Activated naive CD8-positive, alpha-beta T cell (primary cell): ENCODE measurements around the gene OGFOD3.
A peak's percentile ranks its signal among the peaks of the same experiment; 100 is the strongest.

Experiments
- H3K27ac Mint-ChIP-seq: one replicate; pipeline ENCODE4 v1.8.0; 2021; ENCODE audit warnings: mixed read lengths
- H3K27me3 Mint-ChIP-seq: one replicate; pipeline ENCODE4 v1.8.0; 2021; ENCODE audit warnings: mixed read lengths
- H3K36me3 Mint-ChIP-seq: one replicate; pipeline ENCODE4 v1.8.0; 2021; ENCODE audit warnings: mixed read lengths
- H3K4me1 Mint-ChIP-seq: one replicate; pipeline ENCODE4 v1.8.0; 2021; ENCODE audit warnings: low read depth, mixed read lengths
- H3K4me3 Mint-ChIP-seq: one replicate; pipeline ENCODE4 v1.8.0; 2021; ENCODE audit warnings: mild to moderate bottlenecking, mixed read lengths
- H3K9me3 Mint-ChIP-seq: one replicate; pipeline ENCODE4 v1.8.0; 2021; ENCODE audit warnings: low read depth, mixed read lengths

The OGFOD3 gene

DNA sequence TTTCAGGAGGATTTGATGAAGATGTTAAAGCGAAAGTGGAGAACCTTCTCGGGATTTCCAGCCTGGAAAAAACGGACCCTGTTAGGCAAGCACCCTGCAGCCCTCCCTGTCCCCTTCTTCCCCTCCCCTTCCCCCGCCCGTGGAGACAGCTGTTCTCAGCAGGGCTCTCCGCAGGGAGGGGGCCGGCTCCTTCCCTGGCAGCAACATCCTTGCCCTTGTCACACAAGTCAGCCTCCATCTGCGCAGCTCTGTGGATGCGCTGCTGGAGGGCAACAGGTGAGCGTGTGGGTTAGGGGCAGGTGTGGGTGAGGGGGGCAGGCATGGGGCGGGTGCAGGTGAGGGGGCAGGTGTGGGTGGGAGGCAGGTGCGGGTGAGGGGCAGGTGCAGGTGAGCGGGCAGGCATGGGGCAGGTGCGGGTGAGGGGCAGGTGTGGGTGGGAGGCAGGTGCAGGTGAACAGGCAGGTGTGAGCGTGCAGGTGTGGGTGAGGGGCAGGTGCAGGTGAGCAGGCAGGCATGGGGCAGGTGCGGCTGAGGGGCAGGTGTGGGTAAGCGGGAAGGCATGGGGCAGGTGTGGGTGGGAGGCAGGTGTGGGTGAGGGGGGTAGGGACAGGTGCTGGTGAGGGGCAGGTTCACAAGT is 22.7 kb upstream of the OGFOD3 start:
- H3K9me3 Mint-ChIP-seq: no peaks in the 10 kb centered on the region
- no peak overlapping the region for H3K27ac Mint-ChIP-seq
- peaks cover 1% of the 10 kb centered on the region for H3K4me1 Mint-ChIP-seq
- no peak overlapping the region for H3K4me3 Mint-ChIP-seq
- no peaks in the 10 kb centered on the region for H3K27me3 Mint-ChIP-seq
- no peaks in the 10 kb centered on the region for H3K36me3 Mint-ChIP-seq

DNA sequence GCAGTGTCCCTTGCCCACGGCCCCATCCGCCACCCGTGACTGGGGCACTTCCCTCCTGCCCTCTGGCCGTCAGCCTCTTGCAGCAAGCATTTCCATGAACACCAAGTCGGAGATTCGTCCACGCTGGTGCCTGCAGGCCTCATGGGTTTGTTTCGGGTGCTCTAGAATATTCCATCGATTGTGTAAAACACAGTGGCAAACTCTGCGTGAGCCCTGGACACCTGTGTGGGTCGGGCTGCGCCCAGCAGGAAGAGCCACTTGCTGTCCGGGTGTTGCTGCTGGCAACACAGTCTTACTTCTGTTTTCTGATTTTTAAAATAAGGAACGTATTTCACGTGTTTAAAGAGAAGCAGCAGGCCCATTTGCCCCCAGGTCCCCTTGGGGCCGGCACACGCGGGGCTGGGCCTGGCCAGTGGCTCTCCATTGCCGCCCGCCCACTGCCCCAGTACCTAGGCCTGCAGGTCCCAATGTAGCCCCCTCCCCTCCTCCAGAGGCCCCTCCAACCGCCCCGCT is 22.1 kb upstream of the OGFOD3 start:
- Mint-ChIP-seq H3K27me3 (no peaks in the 10 kb centered on the region), H3K4me1 (peaks cover 1% of the 10 kb centered on the region), H3K36me3 (no peaks in the 10 kb centered on the region), H3K9me3 (no peaks in the 10 kb centered on the region), H3K4me3 (no peak overlapping the region), H3K27ac (no peak overlapping the region)

DNA sequence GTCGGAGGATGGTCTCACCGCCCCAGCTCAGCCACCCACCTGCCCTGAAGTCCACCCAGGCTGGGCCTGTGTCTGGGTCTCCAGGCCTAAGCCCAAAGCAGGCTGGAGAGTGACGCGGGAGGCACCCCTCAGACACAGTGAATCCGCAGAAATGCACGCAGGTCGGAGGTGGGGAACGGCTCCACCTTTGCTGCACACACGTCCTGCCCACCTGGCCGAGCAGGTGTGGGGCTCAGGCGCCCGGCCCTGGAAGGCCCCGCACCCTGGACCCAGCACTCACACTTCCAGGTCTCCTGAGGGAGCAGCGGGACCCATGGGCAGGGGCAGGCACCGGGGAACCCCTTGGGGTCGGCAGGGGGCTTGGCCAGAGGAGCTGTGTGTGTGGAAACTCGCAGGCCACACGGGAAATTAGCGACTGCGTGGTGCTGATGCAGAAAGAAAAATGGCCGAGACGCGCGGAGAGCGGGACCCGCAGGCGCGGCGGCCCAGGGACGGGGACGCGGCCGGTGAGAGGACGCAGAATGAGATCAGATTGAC is 21.5 kb upstream of the OGFOD3 start:
- H3K4me3 Mint-ChIP-seq: no peak overlapping the region

DNA sequence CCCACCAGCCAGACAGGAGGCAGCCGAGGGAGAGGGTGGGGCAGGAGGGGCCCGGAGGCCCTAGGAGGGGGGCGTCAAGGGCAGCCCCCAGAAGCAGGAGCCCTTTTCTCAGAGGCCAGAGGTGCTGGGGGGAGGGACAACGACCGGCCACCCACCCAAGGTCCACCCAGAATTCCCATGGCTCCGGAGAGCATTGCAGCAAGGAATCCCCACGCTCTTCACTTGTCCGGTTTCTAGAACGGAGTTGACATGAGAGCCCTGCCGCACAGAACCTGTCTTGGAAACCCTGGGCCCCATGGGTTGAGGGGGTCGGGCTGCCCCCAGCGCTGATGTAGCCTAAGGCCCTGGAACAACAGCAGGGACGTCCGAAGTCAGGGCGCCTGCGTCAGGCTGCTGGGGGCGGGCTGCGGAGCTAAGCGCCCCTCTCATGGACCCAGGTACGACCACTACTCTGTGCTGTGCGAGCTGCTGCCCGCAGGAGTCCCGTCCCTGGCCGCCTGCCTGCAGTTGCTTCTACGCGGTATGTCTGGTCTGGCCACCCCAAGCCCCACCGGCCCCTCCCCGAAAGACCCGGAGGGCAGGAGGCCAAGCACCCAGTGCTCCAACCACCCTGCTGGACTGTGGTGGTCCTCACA is 20.9 kb upstream of the OGFOD3 start:
- H3K27me3 Mint-ChIP-seq: no peaks in the 10 kb centered on the region
- peaks cover 4% of the 10 kb centered on the region for H3K4me1 Mint-ChIP-seq
- H3K4me3 Mint-ChIP-seq: no peak overlapping the region
- no peaks in the 10 kb centered on the region for H3K9me3 Mint-ChIP-seq
- no peak overlapping the region for H3K27ac Mint-ChIP-seq
- H3K36me3 Mint-ChIP-seq: no peaks in the 10 kb centered on the region

More for the DNA sequence above, 21.5 kb upstream of the OGFOD3 start:
- Mint-ChIP-seq H3K36me3 (no peaks in the 10 kb centered on the region), H3K27ac (no peak overlapping the region), H3K4me1 (peaks cover 1% of the 10 kb centered on the region), H3K27me3 (no peaks in the 10 kb centered on the region), H3K9me3 (no peaks in the 10 kb centered on the region)

DNA sequence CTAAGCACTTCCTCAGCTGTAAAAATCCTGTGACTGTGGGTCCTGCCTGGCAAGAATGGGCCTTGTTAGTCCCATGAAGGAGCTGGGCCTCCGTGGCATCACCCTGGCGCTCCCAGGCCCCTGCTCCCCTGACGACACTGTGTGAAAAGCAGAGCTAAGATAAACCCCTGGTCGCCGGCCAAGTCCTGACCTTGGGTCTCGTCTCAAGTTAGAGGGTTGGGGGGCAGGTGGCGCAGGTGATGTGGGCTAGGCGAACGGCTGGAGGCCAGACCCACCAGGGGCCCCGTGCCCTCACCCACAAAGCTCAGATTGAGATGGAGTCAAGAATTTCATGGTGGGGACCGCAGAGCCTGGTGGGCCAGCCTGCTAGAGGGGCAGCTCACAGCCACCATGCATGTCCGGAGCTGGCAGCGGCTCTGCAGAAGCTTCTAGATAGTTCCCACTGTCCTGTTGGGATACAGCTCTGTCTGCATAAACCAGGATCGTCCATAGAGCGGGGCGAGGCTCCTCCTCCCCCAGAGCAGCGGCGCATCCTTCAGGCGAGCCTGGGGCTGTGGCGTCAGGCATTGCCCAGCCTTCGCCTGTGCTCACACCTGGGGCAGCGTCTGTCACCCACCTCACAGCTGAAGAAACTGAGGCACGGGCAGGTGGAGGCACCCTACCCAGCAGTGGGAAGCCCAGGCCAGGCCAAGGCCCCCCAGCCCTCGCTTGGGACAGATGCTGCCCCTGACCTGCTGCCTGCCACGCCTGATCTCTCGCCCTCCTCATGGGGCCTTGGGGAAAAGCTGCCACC is 20.2 kb upstream of the OGFOD3 start:
- Mint-ChIP-seq H3K9me3 (no peaks in the 10 kb centered on the region), H3K4me1 (peaks cover 8% of the 10 kb centered on the region), H3K36me3 (no peaks in the 10 kb centered on the region), H3K27me3 (no peaks in the 10 kb centered on the region), H3K4me3 (no peak overlapping the region), H3K27ac (no peak overlapping the region)

DNA sequence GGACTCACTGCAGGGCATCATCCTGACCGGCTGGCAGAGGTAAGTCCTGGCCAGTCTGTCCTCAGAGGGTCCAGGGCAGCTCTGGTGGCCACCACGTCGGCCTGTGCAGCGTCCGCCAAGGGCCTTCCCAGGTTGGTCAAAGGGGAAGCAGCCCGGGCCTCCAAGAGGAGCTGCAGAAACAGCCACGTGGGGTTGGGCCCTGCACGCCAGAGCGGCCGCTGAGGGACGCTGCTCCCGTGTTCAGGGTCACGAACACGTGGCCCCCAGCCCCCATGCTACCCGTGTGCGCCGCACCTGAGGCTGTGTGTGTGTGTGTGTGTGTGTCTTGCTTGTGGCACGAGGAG is 18.9 kb upstream of the OGFOD3 start:
- no peaks in the 10 kb centered on the region for H3K27me3 Mint-ChIP-seq
- no peak overlapping the region for H3K4me3 Mint-ChIP-seq
- no peaks in the 10 kb centered on the region for H3K36me3 Mint-ChIP-seq
- H3K27ac Mint-ChIP-seq: no peak overlapping the region
- peaks cover 8% of the 10 kb centered on the region for H3K4me1 Mint-ChIP-seq
- H3K9me3 Mint-ChIP-seq: no peaks in the 10 kb centered on the region

DNA sequence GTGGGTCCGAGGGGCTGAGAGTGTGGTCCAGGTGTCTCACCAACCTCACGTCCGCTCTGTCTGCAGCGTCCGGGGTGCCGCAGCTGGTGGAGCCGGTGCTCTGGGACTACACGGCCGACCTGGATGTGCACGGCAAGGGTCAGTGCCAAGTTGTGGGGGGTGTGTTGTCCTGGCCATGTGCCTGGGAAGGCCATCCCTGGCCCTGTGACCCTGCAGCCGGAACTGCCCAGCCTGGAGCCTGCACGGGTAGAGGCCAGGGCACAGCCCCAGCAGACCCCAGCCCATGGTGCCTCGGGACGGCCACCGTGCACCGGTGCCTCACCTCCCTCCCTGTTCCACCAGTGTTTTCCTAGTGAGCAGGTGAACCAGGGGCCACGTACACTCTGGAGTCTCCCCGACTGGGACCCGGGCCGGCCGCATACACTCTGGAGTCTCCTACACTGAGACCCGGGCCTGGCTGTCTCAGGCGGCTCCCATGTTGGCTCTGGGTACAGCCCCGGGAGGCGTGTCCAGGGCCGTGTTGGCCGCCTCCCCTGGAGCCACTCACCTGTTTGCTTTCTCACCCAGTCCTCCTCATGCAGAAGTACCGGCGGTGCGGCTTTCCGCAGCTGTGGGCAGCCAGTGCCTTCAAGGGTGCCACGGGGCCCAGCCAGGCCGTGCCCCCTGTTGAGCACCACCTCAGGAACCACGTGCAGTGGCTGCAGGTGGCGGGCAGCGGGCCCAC is 18.4 kb upstream of the OGFOD3 start:
- H3K27me3 Mint-ChIP-seq: no peaks in the 10 kb centered on the region
- H3K9me3 Mint-ChIP-seq: no peaks in the 10 kb centered on the region
- H3K36me3 Mint-ChIP-seq: no peaks in the 10 kb centered on the region
- no peak overlapping the region for H3K4me3 Mint-ChIP-seq
- no peak overlapping the region for H3K27ac Mint-ChIP-seq
- H3K4me1 Mint-ChIP-seq: peaks cover 8% of the 10 kb centered on the region

DNA sequence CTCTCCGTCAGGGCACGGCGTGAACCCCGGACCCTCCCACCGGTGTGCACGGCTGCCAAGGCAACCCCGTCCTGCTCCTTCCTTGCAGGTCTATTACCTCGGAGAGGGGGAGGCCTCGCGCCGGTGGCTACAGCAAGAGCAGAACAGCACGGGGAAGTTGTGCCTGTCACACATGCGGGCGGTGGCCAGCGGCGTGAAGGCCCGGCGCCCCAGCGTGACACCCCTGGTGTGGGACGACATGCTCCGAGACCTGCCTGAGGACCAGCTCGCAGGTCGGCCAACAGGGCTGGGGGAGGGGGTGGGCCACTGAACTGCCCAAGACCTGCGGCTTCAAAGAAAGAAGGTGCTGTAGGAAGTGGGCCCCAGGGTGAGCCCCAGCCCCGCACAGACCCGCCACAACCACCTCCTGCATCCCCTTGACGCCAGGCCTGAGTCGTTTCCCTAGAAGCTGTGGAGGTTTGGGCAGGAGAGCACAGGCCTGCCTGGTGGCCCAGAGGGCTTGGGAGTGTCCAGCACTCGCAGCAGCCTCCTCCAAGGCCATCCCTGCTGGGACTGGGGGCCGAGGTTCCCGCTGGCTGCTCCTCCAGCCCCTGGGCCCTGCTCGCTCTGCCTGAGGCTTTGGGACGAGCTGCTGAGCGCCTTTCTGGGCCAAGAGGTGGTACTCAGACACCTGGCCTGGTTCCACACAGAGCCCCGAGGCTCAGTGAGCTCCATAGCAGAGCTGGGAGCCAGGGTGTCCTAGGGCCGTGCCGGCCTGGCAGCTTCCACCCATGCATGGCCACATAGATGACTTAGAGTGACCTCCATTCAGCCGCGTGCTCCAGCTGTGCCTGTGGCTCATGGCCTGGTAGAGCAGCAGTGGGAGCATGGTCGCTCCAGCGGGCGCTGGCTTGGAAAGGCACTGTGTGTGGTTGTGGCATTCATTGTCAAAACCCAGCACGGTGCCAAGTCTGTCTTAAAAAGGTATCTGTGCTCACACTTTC is 17.5 kb upstream of the OGFOD3 start:
- H3K27me3 Mint-ChIP-seq: no peaks in the 10 kb centered on the region
- no peaks in the 10 kb centered on the region for H3K36me3 Mint-ChIP-seq
- no peak overlapping the region for H3K27ac Mint-ChIP-seq
- H3K4me3 Mint-ChIP-seq: no peak overlapping the region
- no peaks in the 10 kb centered on the region for H3K9me3 Mint-ChIP-seq
- peaks cover 8% of the 10 kb centered on the region for H3K4me1 Mint-ChIP-seq

DNA sequence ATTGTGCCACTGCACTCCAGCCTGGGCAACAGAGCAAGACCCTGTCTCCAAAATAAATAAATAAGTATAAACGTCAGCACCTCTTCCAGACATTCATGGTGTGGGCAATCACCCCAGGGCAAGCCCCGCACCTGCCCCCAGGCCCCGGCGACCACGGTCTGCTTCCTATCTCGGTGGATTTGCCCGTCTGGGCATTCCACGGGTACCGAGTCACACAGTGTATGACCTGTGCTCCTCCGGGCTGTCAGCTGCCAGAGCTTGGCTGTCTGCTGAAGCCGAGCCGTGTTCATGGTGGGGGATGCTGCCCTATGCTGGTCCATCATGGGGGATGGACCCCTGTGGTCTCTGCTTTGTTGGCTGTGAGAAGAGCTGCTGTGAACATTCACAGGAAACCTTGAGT is 16.7 kb upstream of the OGFOD3 start:
- H3K27me3 Mint-ChIP-seq: no peaks in the 10 kb centered on the region
- H3K9me3 Mint-ChIP-seq: no peaks in the 10 kb centered on the region
- peaks cover under 1% of the 10 kb centered on the region for H3K36me3 Mint-ChIP-seq
- H3K4me1 Mint-ChIP-seq: peaks cover 7% of the 10 kb centered on the region
- H3K27ac Mint-ChIP-seq: peak overlapping the region; percentile 19
- H3K4me3 Mint-ChIP-seq: no peak overlapping the region

DNA sequence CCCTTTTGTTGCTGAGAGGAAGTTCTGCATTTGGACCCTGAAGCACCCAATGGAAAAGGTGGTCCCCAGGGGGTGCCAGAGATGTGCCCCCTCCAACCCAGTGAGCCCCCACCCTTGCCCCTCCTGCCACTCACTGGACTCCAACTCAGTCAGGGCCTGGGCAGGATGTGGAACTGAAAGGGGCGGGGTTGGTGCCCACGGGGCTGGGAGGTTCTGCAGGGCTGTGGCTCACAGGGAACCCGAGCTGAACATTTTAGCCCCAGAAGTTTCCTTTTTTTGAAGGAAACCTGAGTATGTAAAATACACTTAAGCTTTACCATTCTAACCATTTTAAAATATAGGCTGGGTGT is 15.8 kb upstream of the OGFOD3 start:
- H3K36me3 Mint-ChIP-seq: peaks cover 7% of the 10 kb centered on the region
- H3K4me1 Mint-ChIP-seq: peaks cover 16% of the 10 kb centered on the region
- H3K9me3 Mint-ChIP-seq: no peaks in the 10 kb centered on the region
- H3K27me3 Mint-ChIP-seq: no peaks in the 10 kb centered on the region
- peak overlapping the region; percentile 41 for H3K27ac Mint-ChIP-seq
- H3K4me3 Mint-ChIP-seq: no peak overlapping the region

DNA sequence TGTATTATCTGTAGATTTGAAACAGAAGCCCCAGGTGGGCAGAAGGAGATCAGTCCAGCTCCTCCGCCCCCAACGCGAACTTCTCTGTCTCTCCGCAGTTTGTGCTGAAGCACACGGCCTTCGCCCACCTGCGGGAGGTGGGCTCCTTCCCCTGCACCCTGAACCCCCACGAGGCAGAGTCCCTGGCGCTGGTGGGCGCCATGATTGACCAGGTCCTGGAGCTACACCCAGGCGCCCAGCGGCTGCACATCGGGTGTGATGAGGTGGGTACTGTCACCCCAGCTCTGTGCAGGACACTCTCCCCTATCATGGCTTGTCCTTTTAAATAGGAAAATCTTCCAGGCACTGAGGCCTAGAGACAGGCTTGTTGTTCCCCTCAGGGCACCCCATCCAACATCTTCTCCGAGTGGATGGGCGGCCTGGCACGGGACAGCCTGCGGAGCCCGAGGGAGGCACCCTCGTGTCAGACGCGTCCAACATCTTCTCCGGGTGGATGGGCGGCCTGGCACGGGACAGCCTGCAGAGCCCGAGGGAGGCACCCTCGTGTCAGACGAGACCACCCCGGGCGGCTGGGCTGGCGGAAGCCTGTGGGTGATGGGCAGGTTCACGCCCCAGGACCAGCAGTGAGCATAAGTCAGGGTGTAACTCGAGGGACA is 15.3 kb upstream of the OGFOD3 start:
- no peak overlapping the region for H3K4me3 Mint-ChIP-seq
- H3K27me3 Mint-ChIP-seq: no peaks in the 10 kb centered on the region
- H3K9me3 Mint-ChIP-seq: no peaks in the 10 kb centered on the region
- peaks cover 7% of the 10 kb centered on the region for H3K36me3 Mint-ChIP-seq
- peak overlapping the region; percentile 41 for H3K27ac Mint-ChIP-seq
- H3K4me1 Mint-ChIP-seq: peaks cover 16% of the 10 kb centered on the region

DNA sequence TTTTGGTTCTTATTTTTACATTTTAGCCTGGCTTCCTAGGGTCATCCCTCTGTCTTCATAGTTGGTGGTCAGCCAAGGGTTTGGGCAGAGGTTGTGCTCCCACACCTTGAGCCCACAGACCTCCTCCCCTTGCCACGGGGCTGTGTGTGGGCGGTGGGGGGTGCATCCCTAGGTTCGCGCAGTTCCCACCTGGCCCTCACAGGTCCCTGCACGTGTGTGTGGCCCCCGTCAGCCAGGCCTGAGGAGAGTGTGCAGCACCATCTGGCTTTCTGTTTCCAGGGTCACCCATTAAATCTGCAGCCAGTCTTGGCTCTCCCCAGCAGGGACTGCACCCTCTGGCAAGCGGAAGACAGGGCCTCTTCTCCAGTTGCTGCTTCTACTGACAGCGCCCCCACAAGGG is 13.6 kb upstream of the OGFOD3 start:
- Mint-ChIP-seq H3K27ac (no peak overlapping the region), H3K4me1 (peaks cover 16% of the 10 kb centered on the region), H3K27me3 (no peaks in the 10 kb centered on the region), H3K36me3 (peaks cover 9% of the 10 kb centered on the region), H3K4me3 (no peak overlapping the region), H3K9me3 (no peaks in the 10 kb centered on the region)

DNA sequence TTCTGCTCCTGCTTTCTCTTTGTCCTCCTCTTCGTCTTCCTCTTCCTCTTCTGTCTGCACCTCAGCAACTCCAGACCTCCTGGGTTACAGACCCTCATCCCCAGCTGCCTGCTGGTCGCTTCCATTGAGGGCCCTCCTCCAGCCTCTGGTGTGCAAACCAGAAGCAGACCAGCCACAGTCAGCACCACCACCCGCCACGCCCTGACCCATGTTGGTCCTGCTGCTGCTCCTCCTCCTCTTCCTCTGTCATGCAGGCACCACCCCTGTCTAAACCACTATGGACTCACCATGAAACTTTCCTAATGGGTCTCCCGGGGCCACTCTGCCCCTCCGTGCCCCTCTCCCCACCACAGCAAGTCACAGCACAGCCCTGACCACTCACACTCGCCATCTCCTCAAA is 11.4 kb upstream of the OGFOD3 start:
- Mint-ChIP-seq H3K27me3 (no peaks in the 10 kb centered on the region), H3K9me3 (no peaks in the 10 kb centered on the region), H3K36me3 (peaks cover 9% of the 10 kb centered on the region), H3K4me3 (no peak overlapping the region), H3K27ac (peak overlapping the region; percentile 66), H3K4me1 (peaks cover 16% of the 10 kb centered on the region)
